GM12864 (cell line): Measurements from ENCODE around the gene HSP90AB1.

Experiments used
- DNase-seq: peaks from one replicate; pipeline ENCODE4 v3.0.0-alpha.2; 2011; ENCODE audit warnings: low read depth
- H3K4me3 ChIP-seq: 2 replicates; pipeline ENCODE4 v1.5.1; 2011; ENCODE audit warnings: mild to moderate bottlenecking, low read depth, low read length, control low read depth
- TF ChIP-seq, protein P1 (sequence below): IDR thresholded peaks from 2 replicates; pipeline ENCODE4 v1.5.1; 2011; ENCODE audit warnings: low read depth, mild to moderate bottlenecking, moderate library complexity, low read length, control low read depth, inconsistent platforms; ENCODE audit errors: missing control alignments

The HSP90AB1 gene

GRCh38 chr6:44272529-44272928, 25.6 kb downstream of the HSP90AB1 start:
- TF ChIP-seq, protein P1, sequence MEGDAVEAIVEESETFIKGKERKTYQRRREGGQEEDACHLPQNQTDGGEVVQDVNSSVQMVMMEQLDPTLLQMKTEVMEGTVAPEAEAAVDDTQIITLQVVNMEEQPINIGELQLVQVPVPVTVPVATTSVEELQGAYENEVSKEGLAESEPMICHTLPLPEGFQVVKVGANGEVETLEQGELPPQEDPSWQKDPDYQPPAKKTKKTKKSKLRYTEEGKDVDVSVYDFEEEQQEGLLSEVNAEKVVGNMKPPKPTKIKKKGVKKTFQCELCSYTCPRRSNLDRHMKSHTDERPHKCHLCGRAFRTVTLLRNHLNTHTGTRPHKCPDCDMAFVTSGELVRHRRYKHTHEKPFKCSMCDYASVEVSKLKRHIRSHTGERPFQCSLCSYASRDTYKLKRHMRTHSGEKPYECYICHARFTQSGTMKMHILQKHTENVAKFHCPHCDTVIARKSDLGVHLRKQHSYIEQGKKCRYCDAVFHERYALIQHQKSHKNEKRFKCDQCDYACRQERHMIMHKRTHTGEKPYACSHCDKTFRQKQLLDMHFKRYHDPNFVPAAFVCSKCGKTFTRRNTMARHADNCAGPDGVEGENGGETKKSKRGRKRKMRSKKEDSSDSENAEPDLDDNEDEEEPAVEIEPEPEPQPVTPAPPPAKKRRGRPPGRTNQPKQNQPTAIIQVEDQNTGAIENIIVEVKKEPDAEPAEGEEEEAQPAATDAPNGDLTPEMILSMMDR: no peak
- no peak overlapping the region for H3K4me3 ChIP-seq
- DNase-seq: no peak

DNA sequence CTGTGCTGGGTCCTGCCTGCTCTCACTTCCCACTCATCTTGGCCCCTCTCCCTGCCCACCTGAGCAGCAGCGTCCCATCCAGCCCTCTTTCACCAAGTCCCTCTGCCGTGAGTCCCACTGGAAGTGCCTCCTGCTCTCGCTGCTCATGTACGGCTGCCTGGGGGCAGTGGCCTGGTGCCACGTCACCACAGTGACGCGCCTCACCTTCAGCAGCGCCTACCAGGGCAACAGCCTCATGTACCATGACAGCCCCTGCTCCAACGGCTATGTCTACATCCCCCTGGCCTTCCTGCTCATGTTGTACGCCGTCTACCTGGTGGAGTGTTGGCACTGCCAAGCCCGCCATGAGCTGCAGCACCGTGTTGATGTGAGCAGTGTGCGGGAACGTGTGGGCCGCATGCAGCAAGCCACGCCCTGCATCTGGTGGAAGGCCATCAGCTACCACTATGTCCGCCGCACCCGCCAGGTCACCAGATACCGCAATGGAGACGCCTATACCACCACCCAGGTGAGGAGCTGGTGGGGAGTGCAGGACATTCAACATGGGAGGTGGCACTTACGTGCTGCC, 26.2 kb downstream of the HSP90AB1 start:
- DNase-seq: no peak
- no peak overlapping the region for H3K4me3 ChIP-seq
- TF ChIP-seq, protein P1: no peak

- H3K4me3 ChIP-seq: no peak overlapping the region
- DNase-seq: no peak
- TF ChIP-seq, protein P1: no peak
Measured at GRCh38 chr6:44273617-44274016, 26.7 kb downstream of the HSP90AB1 start.

GRCh38 chr6:44275271-44275748, 28.4 kb downstream of the HSP90AB1 start:
- no peak overlapping the region for H3K4me3 ChIP-seq
- TF ChIP-seq, protein P1: no peak
- no peak for DNase-seq

- DNase-seq: no peak
- H3K4me3 ChIP-seq: no peak overlapping the region
- TF ChIP-seq, protein P1: no peak
Measured at GRCh38 chr6:44275749-44276648, 29.1 kb downstream of the HSP90AB1 start.

- TF ChIP-seq, protein P1: no peak
- no peak overlapping the region for H3K4me3 ChIP-seq
- DNase-seq: no peak
Measured at GRCh38 chr6:44276667-44277640, 30.1 kb downstream of the HSP90AB1 start.
